GM12865 (cell line): Measurements from ENCODE around the gene PRPF8.

Experiments
- DNase-seq: peaks from one replicate; pipeline ENCODE4 v3.0.0; 2010; ENCODE audit warnings: low read depth
- H3K4me3 ChIP-seq: 2 replicates; pipeline ENCODE4 v1.5.1; 2011; ENCODE audit warnings: mild to moderate bottlenecking, low read depth, low read length, control low read depth
- TF ChIP-seq, protein P1 (sequence below): IDR thresholded peaks from 2 replicates; pipeline ENCODE4 v1.5.1; 2011; ENCODE audit warnings: low read length, control low read depth, low read depth, inconsistent platforms; ENCODE audit not compliant: insufficient read depth; ENCODE audit errors: missing control alignments

PRPF8 gene

DNA sequence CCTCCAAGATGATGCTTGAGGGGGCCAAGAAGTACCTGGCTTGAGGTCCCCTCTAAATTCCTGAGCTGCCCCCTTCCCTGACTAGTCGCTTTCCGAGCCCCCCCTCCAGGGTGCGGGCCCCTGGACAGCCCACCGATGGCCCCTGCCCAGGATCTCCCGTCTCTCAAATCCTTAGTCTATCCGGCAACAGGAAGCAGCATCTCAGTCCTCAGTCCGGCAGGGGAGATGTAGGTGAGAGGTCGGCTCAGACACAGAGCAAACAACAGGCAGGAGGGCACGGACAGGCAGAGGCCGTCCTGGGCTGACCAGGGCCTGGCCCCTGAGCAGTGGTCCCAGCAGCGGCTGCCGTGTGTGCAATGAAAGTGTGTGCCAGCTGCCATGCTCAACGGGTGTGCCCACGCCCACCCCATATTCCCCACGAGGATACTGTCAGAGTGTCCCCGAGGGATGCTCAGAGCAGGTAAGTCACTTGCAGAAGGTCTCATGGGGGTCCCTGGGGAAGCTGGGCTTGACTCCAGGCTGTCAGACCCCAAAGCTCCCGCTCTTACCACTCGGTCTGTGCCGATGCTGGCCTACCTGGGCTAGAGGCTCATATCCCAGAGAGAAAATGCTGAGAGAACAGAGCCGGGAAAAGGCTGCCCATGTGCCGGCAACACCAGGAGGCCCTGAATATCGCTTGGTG lies 63.3 kb downstream of the PRPF8 start:
- TF ChIP-seq, protein P1, sequence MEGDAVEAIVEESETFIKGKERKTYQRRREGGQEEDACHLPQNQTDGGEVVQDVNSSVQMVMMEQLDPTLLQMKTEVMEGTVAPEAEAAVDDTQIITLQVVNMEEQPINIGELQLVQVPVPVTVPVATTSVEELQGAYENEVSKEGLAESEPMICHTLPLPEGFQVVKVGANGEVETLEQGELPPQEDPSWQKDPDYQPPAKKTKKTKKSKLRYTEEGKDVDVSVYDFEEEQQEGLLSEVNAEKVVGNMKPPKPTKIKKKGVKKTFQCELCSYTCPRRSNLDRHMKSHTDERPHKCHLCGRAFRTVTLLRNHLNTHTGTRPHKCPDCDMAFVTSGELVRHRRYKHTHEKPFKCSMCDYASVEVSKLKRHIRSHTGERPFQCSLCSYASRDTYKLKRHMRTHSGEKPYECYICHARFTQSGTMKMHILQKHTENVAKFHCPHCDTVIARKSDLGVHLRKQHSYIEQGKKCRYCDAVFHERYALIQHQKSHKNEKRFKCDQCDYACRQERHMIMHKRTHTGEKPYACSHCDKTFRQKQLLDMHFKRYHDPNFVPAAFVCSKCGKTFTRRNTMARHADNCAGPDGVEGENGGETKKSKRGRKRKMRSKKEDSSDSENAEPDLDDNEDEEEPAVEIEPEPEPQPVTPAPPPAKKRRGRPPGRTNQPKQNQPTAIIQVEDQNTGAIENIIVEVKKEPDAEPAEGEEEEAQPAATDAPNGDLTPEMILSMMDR, result no peak
- no peak for DNase-seq
- no peak overlapping the region for H3K4me3 ChIP-seq

DNA sequence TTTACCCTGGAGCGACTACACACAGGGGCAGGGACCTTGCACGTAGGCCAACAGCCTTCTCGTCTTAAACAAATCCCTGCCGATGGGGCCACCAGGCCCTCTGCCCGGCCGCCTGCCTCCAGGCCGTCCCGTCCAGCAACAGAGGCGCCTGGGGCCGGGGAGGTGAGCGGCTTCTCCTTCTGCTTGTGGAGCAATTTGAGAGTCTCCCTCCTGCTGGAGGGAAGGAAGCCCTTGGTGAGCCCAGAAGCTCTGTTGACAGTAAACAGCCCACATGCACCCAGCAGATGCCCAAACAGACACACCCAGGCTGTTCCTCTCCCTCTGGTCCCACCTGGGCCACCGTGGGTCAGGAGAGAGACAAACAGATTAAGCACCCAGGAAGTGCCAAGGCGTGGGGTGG lies 64.2 kb downstream of the PRPF8 start:
- no peak for DNase-seq
- no peak overlapping the region for H3K4me3 ChIP-seq
- TF ChIP-seq, protein P1, result no peak

DNA sequence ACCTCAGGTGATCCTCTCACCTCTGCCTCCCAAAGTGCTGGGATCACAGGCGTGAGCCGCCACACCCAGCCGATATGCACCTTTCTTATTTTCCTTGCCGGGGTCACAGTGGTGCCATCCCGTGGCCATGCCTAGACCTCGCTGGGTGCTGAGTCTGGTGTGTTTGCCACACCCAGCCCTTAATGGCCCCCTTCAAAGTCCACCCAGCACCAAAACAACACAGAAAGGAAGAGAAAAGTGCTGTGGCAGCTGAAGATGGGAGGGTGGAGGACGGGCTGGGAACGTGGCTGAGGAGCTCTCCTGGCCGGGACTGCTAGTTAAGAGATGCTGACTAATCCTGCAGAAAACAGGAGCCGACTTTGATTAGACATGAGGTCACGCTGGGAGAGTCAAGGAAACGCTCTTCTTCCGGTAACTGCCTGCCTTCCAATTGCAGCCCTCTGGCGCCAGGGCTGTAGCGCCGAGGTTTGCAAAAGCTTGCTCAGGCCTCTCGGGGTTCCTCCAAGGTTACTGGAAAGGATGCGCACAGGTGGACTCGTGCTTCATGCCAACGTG lies 67.0 kb downstream of the PRPF8 start:
- no peak for DNase-seq
- TF ChIP-seq, protein P1, result no peak

DNA sequence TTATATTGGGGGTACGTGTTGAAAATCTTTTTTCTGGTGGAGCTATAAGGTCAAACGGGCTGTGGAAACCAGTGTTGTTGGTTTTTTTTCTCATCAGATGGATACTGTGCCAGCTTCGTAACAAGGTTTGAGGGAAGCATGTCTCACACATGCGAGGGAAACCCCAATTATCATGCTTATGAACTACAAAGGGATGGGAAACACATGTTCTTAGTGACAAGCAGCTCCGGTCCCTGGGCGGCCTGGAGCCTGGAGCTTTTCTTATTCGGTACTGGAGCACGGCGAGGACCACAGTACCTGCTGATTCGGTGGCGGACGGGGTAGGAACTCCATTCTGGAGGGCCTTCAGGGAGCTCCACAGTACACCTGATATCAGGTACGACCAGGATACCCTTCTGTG lies 68.6 kb downstream of the PRPF8 start:
- no peak overlapping the region for H3K4me3 ChIP-seq
- TF ChIP-seq, protein P1, result no peak
- no peak for DNase-seq

More for the DNA sequence above, 67.0 kb downstream of the PRPF8 start:
- no peak overlapping the region for H3K4me3 ChIP-seq

DNA sequence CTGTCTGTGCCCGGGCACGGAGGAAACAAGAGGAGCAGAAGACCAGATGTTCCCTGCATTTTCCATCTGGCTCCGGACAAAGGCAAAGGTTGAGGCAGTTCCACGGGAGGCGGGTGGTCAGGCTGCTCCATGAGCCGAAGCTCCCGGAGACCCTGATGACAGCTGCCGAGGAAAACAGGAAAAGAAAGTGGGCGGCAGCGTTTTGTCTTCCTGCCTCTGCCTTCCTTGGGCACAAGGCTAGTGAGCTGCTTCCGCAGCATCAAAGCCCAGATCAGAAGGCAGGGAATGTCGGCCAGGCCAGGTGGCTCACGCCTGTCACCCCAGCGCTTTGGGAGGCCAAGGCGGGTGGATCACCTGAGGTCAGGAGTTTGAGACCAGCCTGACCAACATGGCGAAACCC lies 72.3 kb downstream of the PRPF8 start:
- TF ChIP-seq, protein P1, result no peak
- DNase-seq, result no peak
- no peak overlapping the region for H3K4me3 ChIP-seq

DNA sequence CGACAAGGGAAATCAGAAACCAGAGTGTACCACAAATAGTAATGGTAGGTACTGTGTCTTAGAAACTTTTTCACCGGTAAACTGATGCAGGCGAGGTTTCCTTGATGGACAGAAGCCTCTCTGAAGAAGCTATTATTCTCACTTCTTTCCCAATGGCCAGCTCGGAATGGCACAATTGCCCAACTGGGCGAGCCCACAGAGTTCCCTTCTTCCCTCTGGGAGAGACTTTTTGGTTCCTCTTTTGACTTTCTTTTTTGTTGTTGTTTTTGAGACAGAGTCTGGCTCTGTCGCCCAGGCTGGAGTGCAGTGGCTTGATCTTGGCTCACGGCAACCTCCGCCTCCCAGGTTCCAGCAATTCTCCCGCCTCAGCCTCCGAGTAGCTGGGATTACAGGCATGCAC lies 73.0 kb downstream of the PRPF8 start:
- DNase-seq, result no peak
- TF ChIP-seq, protein P1, result no peak
- H3K4me3 ChIP-seq, result no peak overlapping the region

DNA sequence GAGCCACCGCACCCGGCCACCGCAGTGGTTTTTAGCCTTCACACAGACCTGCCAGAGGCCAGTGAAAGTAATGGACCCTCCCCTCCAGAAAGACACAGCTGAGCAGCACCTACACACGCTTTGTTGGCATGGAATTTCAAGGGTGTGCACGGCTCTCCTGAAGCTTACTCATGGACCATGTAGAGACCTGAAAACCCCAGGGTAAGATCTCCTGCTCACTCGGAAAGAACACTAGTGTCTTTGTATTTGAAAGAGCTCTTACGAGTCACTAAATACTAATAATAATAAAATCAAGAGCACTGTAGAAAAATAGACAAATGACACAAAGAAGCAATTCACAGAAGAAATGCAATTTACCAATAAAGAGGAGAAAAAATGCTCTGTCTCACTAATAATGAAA lies 76.0 kb downstream of the PRPF8 start:
- DNase-seq, result no peak
- H3K4me3 ChIP-seq, result no peak overlapping the region
- TF ChIP-seq, protein P1, result no peak
